Heart left ventricle (tissue), 16 donors: ENCODE measurements around the gene C2CD4D. TPM values are rescaled to one million over a fixed set of nuclear protein-coding genes. Genes with fewer than 3 reads are reported as not detected.

Experiments
- ATAC-seq, 4 donors: fragments of 200-7000 bp; cut with Tn5 transposase; one replicate each; pipeline ENCODE4 v1.9.1; 2020 to 2022; ENCODE audit warnings: moderate library complexity in 4 of 4, mild to moderate bottlenecking in 3 of 4, moderate number of reproducible peaks in 1 of 4
- DNase-seq, 5 donors: peaks; one replicate each; pipeline ENCODE4 v3.0.0-alpha.2; 2020
- H3K27ac ChIP-seq, 12 donors: fragments of 200-600 bp; sonication (generic) in 4 of 12; one replicate each; pipeline versions ENCODE4 v1.5.0 to v1.8.0; 2016 to 2022; ENCODE audit warnings: mild to moderate bottlenecking in 2 of 12
- H3K27me3 ChIP-seq, 9 donors: fragments of 200-600 bp; sonication (generic) in 2 of 9; one replicate each; pipeline versions ENCODE4 v1.5.1 to v1.8.0; 2016 to 2022; ENCODE audit warnings: mild to moderate bottlenecking in 3 of 9
- H3K36me3 ChIP-seq, 9 donors: fragments of 200-600 bp; sonication (generic) in 2 of 9; one replicate each; pipeline versions ENCODE4 v1.5.0 to v1.8.0; 2018 to 2022; ENCODE audit warnings: mild to moderate bottlenecking in 2 of 9
- H3K4me1 ChIP-seq, 12 donors: fragments of 200-600 bp; sonication (generic) in 4 of 12; one replicate each; pipeline versions ENCODE4 v1.5.0 to v1.8.0; 2016 to 2022; ENCODE audit warnings: mild to moderate bottlenecking in 3 of 12
- H3K4me3 ChIP-seq, 12 donors: fragments of 200-600 bp; sonication (generic) in 4 of 12; one replicate each; pipeline versions ENCODE4 v1.5.0 to v1.8.0; 2017 to 2022; ENCODE audit warnings: mild to moderate bottlenecking in 9 of 12, moderate library complexity in 4 of 12
- H3K9me3 ChIP-seq, 12 donors: fragments of 200-600 bp; sonication (generic) in 4 of 12; one replicate each; pipeline versions ENCODE4 v1.5.0 to v1.8.0; 2016 to 2022; ENCODE audit warnings: mild to moderate bottlenecking in 1 of 12
- POLR2A ChIP-seq, 2 donors: fragments of 450-650 bp; IDR thresholded peaks; one replicate each; pipeline ENCODE4 v1.6.1; 2017; ENCODE audit warnings: antibody characterized with exemption in 2 of 2, mild to moderate bottlenecking in 2 of 2, moderate library complexity in 2 of 2
- WGBS, 4 donors: extraction: QIAGEN DNeasy Blood & Tissue Kit in 2 of 4; methylation state at CpG; one replicate each; pipeline versions ENCODE4 v1.1.5 to v1.1.7; 2013 to 2018; 5-methylcytosine and 5-hydroxymethylcytosine counted together
- intact Hi-C, 10 donors: fragments of 100-400 bp; cut with DNase I; formaldehyde crosslinking; loops; one replicate each; pipeline versions ENCODE4 v1.11.1 to v1.14.2; 2022
- polyA plus RNA-seq, 2 donors: library from polyadenylated mRNA; stranded (reverse); fragments of 200-250 nt; gene quantifications; one replicate each; pipeline ENCODE4 v1.2.3, GENCODE V29; 2013
- total RNA-seq, 9 donors: library from RNA; depleted of rRNA in 2 of 9; stranded (reverse); fragments of >200 nt in 2 of 9; fragmentation: NEBNext Ultra II Directional in 3 of 9; extraction: Animal tissue kit (Norgen Biotek cat#: 25700) in 3 of 9; gene quantifications; one replicate each; pipeline versions ENCODE4 v1.1.0 to v1.2.4, GENCODE V29; 2016 to 2023
- TF ChIP-seq, protein P1 (sequence below), 12 donors: fragments of 200-600 bp; sonication (generic) in 4 of 12; IDR thresholded peaks; one replicate each; pipeline versions ENCODE4 v1.5.0 to v1.8.0; 2018 to 2022; ENCODE audit warnings: antibody characterized with exemption in 12 of 12, mild to moderate bottlenecking in 5 of 12
- donor health status: ischemic (EF 13 %, LVEDD 7.1; RV severe dilation, severe dysfunction).
- donor health status: healthy with polysubstance abuse.
- donor health status: DM: no; HTN: yes; CAD: no.
- donor health status: DM: no; HTN: no; CAD: no.
- donor health status: ischemic (EF 25% LVEDD 6.9; RV normal size, moderate dysfunction).
- donor health status: ischemic (EF 25% LVEDD 5.7; RV mildly dilated, moderate dysfunction).
- donor health status: healthy.
- donor health status: DM: yes; HTN: yes; CAD: no.
- donor health status: ischemic (EF 35%, LVEDD 5.7; RV mildly dilated, moderate dysfunction).
- donor health status: nonischemic (EF 11% LVEDD 7.7; RV severe dilation, severe dysfunction).
- donor health status: DM: yes; HTN: yes; CAD: no.
- donor health status: PGD.
- donor health status: ischemic (EF 29% LVEDD 5.4; RV normal size, mild dysfunction).
- donor health status: nonischemic (EF 23%, LVEDD 6.1; RV moderate dilation, normal function).

The C2CD4D gene
- total and polyA plus RNA-seq, 11 donors, result 0.14 to 0.28 TPM; not detected in 9

- Histone ChIP-seq H3K9me3 (no peaks in the 10 kb centered on the region), H3K4me3 (no peak overlapping the region), H3K36me3 (peaks cover 0 to 8% (median 0%) of the 10 kb centered on the region in 9 donors), H3K4me1 (no peaks in the 10 kb centered on the region), H3K27me3 (no peaks in the 10 kb centered on the region), H3K27ac (no peak overlapping the region)
- intact Hi-C loops, result no loop called here
- no peak for ATAC-seq
- TF ChIP-seq, protein P1, sequence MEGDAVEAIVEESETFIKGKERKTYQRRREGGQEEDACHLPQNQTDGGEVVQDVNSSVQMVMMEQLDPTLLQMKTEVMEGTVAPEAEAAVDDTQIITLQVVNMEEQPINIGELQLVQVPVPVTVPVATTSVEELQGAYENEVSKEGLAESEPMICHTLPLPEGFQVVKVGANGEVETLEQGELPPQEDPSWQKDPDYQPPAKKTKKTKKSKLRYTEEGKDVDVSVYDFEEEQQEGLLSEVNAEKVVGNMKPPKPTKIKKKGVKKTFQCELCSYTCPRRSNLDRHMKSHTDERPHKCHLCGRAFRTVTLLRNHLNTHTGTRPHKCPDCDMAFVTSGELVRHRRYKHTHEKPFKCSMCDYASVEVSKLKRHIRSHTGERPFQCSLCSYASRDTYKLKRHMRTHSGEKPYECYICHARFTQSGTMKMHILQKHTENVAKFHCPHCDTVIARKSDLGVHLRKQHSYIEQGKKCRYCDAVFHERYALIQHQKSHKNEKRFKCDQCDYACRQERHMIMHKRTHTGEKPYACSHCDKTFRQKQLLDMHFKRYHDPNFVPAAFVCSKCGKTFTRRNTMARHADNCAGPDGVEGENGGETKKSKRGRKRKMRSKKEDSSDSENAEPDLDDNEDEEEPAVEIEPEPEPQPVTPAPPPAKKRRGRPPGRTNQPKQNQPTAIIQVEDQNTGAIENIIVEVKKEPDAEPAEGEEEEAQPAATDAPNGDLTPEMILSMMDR (IDR thresholded peaks at IDR 0.05), result no peak
- TF ChIP-seq POLR2A (IDR thresholded peaks at IDR 0.05), result no peak
- whole genome bisulfite sequencing, 4 donors, result 72 to 87% (median 85%) methylated on average over 9 of the region's 9 CpGs
- no peak for DNase-seq
Measured at GRCh38 chr1:151811181-151811580, 28.4 kb downstream of the C2CD4D start.

DNA sequence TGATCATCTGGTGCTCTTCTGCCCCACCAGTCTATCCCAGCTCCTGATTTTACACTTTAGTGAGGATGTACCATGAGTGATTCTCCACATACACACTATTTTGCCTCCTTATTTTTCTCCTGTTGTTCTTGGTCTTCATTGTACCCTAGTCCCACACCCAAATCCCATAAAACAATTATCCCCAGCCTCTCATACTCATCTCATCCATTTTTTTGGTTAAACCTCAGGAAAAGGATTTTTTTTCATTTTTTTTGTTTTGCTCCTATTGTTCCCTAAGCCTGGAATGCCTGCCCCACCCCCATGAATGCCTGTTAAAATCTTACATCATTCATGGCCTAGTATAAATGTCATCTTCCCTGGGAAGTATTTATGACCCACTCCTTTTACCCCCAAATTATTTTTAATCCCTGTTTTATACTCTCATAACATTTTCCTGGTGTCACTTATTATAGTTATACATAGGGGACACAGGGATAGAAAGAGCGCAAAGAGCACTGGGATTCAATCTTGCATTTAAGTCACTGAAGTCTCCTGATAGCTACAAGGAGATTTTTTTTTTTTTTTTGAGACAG, 29.5 kb downstream of the C2CD4D start:
- H3K4me3 ChIP-seq, result no peak overlapping the region
- ATAC-seq (no peak), DNase-seq (no peak)
- no peaks in the 10 kb centered on the region for H3K27me3 ChIP-seq
- no peaks in the 10 kb centered on the region for H3K4me1 ChIP-seq
- peaks cover 0 to 8% (median 0%) of the 10 kb centered on the region in 9 donors for H3K36me3 ChIP-seq
- no peak overlapping the region for H3K27ac ChIP-seq
- TF ChIP-seq POLR2A (IDR thresholded peaks at IDR 0.05), result no peak
- TF ChIP-seq, protein P1 (IDR thresholded peaks at IDR 0.05), result no peak
- intact Hi-C loops, result no loop called here
- no peaks in the 10 kb centered on the region for H3K9me3 ChIP-seq
- WGBS, 4 donors, result 93 to 100% (median 97%) methylated on average over 1 of the region's 1 CpG

DNA sequence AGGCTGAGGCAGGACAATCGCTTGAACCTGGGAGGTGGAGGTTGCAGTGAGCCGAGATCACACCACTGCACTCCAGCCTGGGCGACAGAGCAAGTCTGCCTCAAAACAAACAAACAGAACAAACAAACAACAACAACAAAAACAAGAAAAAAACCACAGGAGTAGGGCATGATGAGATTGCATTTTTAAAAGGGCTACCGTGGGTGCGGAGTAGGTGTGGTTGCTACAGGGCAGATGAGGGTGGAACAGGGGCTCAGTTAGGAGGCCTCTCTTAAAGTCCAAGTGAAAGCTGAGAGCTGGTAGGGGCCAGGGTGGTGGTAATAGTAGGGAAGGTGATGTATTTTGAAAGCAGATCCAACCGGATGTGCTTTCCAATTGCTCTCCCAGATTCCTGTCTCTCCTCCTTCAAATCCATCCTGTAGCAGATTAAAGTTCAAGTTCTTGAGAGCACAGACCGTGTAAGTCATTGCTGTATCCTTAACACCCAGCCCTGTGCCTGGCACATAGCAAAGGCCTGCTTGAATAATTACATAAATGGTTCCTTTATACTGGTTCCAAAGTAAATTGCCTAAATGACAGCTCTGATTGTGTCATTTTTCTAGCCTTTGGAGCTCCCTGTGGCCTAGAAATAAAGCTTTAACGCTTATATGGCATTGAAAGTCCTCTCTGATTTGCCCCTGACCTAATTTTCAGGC, 30.2 kb downstream of the C2CD4D start:
- Histone ChIP-seq H3K4me1 (no peaks in the 10 kb centered on the region), H3K27me3 (no peaks in the 10 kb centered on the region), H3K9me3 (no peaks in the 10 kb centered on the region), H3K4me3 (no peak overlapping the region), H3K27ac (no peak overlapping the region), H3K36me3 (peaks cover 0 to 8% (median 0%) of the 10 kb centered on the region in 9 donors)
- no peak for DNase-seq
- no peak for ATAC-seq
- intact Hi-C loops, result no loop called here
- TF ChIP-seq POLR2A (IDR thresholded peaks at IDR 0.05), result no peak
- TF ChIP-seq, protein P1 (IDR thresholded peaks at IDR 0.05), result no peak
- WGBS, 4 donors, result 66 to 76% (median 71%) methylated on average over 8 of the region's 8 CpGs

DNA sequence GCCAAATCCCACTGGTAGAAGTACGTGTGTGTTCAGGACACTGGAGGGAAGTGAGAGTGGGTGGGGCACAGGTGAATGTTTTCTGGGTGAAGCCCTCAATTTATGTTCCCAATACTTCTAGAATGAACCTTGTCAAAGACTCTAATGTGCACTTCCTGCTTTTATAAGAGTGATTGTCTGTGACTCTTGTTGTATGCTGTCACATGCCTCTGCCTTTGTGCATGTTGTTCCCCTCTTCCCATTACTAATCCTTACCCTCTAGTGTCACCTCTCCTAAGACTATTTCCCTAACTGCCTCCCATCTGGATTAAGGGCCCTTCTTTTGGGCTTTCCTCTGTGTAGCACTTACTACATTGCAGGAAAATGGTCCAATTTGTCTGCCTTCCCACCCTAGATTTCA, 31.9 kb downstream of the C2CD4D start:
- 64 to 78% (median 69%) methylated on average over 1 of the region's 1 CpG for WGBS, 4 donors
- no peaks in the 10 kb centered on the region for H3K9me3 ChIP-seq
- H3K4me3 ChIP-seq, result no peak overlapping the region
- H3K27me3 ChIP-seq, result no peaks in the 10 kb centered on the region
- TF ChIP-seq, protein P1 (IDR thresholded peaks at IDR 0.05), result no peak
- TF ChIP-seq POLR2A (IDR thresholded peaks at IDR 0.05), result no peak
- no peak for ATAC-seq
- intact Hi-C loops, result no loop called here
- peaks cover 0 to 8% (median 0%) of the 10 kb centered on the region in 9 donors for H3K36me3 ChIP-seq
- no peak overlapping the region for H3K27ac ChIP-seq
- H3K4me1 ChIP-seq, result no peaks in the 10 kb centered on the region
- no peak for DNase-seq
